GM18508 (cell line): ENCODE results near the gene BCAR1.
"Not testable (repeated sequence)": the region's sequence is repeated elsewhere in the genome, so short reads cannot be mapped to it uniquely, and the experiment has no call there.

Experiments used
- ATAC-seq: cut with Tn5 transposase; IDR thresholded peaks from one replicate; pipeline ENCODE4 v1.9.1; 2021; ENCODE audit warnings: moderate number of reproducible peaks; ENCODE audit not compliant: insufficient read depth, unreplicated experiment

Gene BCAR1, protein sequence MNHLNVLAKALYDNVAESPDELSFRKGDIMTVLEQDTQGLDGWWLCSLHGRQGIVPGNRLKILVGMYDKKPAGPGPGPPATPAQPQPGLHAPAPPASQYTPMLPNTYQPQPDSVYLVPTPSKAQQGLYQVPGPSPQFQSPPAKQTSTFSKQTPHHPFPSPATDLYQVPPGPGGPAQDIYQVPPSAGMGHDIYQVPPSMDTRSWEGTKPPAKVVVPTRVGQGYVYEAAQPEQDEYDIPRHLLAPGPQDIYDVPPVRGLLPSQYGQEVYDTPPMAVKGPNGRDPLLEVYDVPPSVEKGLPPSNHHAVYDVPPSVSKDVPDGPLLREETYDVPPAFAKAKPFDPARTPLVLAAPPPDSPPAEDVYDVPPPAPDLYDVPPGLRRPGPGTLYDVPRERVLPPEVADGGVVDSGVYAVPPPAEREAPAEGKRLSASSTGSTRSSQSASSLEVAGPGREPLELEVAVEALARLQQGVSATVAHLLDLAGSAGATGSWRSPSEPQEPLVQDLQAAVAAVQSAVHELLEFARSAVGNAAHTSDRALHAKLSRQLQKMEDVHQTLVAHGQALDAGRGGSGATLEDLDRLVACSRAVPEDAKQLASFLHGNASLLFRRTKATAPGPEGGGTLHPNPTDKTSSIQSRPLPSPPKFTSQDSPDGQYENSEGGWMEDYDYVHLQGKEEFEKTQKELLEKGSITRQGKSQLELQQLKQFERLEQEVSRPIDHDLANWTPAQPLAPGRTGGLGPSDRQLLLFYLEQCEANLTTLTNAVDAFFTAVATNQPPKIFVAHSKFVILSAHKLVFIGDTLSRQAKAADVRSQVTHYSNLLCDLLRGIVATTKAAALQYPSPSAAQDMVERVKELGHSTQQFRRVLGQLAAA

DNA sequence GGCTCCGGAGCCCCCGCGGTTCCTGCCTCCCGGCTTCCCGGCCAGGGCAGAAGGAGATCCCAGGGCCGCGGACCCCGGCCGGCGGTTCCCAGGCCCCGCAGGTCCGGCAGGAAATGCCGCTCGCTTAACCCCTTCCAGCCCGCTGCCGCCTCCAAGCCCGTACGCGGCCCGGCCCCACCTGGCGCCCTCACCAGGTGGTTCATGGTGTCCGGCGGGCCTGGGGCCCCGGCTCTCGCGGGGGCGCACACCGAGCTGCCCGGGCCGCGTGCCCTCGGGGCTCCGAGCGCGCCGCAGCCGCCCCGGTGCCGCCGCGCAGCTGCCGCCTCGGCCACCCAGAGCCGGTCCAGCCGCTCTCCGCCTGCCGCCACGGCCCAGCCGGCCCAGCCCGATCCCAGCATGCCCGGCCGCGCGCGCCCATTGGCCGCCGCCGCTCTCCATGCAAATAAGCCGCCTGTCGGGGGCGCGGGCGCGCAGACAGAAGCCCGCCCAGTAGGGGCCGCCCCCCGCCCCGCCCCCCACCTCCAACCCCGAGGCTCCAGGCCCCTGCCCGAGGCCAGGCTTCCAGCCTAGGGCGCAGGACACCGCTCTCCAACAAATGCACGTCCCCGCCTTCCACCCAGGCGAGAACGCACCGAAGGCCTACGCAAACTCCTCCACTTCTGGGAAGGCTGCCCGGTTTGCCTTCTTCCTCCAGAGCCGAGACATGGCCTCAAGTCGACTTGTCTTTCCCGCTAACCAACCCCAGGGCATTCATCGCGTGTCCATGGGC, at the start of gene BCAR1:
Gene BCAR1, minus strand, starts transcription at position 345 of the 769 bp plus-strand sequence. Its CDS starts 142 bp downstream, at position 203.
- no peak for ATAC-seq

DNA sequence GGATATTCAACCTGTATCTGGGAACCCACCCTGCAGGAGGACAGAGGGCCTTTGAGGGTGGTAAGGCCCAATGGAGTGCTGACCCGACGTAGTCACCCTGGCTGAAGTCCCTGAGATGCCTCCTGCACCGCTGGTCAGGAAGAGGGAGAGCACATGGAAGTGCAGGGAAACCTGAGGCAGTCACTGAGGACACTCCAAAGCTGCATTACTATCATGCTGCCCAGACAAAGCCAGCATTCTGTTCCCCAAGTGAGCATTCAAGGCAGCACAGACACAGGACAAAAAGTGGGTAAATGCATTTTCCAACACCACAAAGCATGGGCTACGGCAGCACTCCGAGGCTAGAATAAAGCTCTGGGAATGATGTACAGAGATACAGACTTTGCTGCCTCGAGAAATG, 46.8 kb upstream of the BCAR1 start:
- no peak for ATAC-seq

DNA sequence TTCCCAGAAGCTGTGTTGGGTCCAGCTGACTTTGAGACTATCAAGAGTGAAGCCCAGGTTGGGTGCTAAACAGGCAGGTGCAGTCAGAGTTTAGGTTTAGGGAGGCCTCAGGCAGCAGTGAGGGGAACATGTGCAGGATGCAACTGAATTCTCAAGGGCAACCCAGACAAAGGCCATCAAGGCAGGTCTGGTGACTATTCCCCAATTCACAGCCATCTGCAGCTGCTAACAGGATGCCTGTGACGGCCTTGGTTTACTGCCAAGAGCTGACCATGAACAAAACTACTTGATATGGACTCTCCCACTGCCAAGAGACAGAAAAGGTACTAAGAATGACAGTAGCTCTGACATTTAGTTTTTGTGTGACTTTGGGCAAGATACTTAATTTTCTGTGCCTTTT, 45.2 kb upstream of the BCAR1 start:
- no peak for ATAC-seq

DNA sequence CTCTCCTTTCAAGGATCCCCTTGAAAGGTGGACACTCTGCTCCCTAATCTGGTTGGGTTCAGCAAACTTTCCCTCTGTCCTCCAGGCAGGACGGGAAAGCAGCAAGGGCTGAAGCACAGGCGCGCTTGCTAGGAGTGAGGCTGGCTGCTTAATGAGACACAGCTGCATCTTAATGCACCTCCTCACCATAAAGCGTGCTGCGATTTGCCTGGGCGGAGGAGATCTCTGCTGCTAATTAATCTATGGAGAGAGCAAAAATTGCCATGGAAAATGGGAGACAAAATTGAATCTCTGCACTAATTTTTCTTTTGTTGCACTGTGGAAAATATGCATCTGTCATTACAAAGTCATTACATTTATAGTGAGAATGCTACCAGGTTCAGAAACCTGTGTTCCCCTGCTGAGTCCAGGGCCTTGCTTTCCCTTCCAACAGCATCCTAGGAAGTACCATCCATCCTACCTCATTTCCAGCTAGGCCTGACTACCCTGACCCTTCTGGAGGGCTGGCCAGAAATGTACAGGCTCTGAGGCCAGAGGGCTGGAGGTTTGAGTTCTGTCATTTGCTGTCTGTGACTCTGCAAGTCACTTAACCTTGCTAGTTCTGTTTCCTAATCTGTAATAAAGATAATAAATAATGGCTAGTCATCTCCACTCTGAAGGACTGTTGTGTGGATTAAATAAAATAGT, 43.5 kb upstream of the BCAR1 start:
- ATAC-seq = no peak

DNA sequence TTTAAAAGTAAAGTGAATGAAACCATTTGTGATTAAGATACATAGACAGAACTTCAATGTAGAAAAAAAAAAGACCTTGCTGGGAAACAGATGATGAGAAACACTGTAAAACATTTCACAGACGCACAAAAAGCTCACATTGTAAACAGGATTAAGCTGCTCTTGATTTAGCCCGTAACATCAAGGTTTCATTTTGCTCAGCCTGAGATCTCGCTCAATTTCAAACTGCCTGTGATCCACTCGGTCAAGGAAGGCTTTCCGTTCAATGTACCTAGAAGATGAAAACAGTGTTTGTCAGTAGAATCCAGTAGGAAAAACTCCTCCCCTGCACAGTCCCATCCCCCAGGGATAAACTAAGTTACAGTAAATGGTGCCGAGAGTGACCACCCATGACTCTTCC, 42.3 kb upstream of the BCAR1 start:
- no peak for ATAC-seq

DNA sequence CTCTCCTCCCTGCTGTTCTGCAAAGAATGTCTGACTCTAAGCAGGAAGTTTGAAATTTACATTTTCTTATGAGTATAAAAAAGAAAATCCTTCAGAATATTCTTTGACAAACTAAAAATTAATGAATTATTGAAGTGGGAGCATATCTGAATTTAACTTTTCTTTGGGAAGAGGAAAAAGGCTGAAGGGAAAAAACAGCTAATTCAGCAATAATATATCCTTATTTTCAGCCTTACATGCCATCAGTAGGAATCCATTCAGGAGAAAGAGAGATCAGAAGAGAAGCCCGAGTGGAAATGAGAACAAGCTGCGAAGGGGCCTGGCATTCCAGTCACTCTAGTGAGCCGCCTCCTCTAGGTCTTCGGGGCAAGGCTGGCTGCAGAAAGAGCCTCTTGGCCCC, 41.7 kb upstream of the BCAR1 start:
- no peak for ATAC-seq

DNA sequence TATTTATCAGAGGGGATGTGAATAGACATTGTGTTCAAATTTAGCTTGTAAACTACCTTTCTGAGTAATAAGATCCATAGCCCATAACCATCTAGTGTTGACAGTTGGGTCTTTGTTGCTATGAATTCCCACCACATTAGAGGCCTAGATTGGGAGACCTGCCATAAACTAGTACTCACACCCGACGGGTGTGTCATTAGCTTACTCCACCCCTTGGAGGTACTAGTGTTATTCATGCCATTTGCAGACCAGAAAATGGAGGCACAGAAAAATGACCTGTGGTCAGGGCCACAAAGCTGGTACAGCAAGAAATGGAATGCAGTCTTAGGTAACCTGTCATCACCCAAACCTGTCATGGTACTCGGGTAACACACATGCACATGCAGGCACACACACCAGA, 41.3 kb upstream of the BCAR1 start:
- ATAC-seq = no peak

DNA sequence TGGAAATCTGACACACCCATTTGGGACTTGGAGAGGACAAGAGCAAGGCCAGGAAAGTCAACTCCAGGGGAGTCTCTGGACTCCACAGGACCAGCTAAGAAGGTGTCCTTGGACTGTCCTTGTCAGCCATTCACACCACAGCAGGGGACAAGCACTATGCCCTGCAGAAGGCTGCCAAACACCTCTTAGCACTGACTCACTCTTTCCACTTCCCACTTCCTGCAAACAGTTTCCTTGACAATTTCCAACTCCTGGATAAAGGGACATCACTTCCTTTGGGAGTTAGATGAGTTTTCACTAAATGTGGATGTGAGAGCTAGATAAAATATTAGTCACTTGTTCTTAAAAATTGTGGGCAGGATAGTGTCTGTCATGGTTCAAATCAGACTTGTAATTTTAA, 37.8 kb upstream of the BCAR1 start:
- ATAC-seq = no peak

DNA sequence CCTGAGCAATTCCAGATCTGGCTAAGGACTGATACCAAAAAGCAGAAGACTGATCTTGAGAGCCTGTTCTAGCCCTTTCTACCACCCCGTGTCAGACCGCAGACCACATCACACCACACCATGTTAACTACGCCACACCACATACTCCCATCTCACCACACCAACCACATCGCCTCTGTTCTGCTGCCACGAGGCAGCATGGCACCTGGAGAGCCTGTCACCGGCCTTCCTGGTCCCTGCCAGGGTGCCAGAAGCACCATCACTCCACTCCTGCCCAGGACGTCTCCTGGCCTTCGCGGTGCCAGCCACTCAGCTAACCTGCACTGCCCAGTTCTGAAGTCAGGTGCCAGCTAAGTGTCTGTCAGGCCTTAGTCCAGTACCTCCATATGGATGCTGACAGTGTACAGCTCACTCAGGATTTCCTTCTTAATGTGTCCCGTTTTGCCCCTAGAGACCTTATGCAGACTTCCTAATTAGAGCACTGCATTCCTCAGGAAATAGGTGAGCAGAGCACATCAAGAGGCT, 37.2 kb upstream of the BCAR1 start:
- no peak for ATAC-seq

DNA sequence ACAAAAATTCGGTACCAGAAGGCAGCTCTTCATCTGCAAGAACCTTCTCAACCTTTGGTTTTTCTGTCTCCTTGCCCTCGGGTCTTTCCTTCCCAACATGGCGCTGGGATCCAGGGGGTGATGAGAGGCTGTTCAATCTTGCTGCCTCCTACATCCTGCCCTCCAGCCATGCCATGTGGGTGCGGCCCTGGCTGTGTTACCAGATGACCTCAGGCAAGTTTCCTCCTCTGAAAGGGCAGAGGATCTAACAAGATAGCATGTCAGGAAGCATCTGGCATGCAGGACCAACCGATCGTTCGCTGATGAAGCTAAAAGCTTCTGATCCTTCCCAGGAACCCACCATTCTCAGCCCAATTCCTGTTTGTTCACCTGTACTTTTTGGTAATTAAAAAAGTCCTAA, 36.8 kb upstream of the BCAR1 start:
- no peak for ATAC-seq

DNA sequence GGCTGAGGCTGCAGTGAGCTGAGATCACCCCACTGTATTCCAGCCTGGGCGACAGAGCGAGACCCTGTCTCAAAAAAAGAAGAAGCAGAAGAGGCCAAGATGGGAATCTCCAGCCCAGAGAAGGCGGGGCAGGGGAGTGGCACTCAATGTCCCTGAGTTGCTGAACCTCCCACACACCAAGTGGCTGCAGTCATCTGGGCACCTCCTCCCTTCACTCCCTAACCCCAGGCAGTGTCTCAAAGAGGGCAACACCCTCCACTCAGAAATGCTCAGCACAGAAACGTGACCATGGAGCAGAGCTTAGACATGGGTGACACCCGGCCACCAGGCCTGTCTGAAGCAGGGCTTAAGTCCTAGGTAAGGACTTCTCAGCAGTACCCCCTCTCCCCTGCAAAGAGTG, 36.3 kb upstream of the BCAR1 start:
- no peak for ATAC-seq

DNA sequence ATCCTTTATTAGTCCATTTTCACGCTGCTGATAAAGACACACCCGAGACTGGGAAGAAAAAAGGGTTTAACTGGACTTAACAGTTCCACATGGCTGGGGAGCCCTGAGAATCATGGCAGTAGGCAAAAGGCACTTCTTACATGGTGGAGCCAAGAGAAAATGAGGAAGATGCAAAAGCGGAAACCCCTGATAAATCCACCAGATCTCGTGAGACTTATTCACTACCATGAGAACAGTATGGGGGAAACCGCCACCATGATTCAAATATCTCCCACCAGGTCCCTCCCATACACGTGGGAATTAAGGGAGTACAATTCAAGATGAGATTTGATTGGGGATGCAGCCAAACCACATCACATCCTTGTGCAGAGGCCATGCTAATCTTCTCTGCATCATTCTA, 35.0 kb upstream of the BCAR1 start:
- no peak for ATAC-seq

DNA sequence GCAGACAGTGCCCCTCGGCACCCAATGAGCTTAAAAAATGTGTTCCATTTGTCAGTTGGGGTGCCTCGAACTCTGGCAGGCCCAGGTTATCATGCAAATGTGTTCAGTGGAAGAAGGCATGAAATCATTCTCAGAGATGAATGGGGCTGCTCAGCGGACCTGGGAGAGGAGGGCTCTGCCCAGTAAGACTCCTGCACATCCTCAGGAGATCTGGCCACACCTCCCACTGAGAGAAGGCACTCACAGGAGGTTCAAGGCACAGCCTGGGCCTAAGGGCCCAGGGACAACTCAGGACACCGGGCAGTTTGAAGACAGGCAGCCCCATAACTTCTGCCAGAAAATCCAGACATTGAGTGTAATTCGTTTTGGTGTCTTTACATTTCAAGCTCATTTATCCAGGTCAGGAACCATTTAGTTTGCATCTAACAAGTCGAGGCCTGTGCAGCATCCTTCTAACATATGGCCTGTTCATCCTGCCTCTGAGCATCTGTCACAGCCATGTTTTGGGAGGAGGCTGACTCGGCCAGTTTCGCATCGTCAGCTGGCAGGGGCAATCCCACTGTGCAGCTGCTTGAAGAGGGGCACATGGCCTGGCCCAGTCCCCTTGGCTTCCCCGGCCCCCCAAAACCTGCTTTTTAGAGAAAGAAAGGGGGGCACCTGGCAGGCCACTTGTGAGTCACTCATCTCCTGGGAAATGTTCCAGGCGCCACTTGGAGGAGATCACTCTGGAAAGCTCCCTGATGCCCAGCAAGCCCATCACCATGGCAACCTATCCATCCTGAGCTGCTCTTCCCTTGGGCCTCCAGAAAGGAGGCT, 31.2 kb upstream of the BCAR1 start:
- no peak for ATAC-seq

DNA sequence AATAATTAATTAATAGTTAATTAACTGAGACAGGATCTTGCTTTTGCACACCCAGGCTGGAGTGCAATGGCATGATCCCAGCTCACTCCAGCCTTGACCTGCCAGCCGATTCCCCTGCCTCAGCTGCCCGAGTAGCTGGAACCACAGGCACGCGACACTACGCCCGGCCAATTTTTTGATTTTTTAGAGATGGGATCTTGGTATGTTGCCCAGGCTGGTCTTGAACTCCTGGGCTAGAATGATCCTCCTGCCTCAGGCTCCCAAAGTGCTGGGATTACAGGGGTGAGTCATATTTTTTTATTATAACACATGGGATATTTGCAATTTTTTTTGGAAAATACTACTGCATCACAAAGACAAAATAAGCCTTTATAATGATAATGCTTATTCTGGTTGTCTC, 30.4 kb upstream of the BCAR1 start:
- no peak for ATAC-seq

DNA sequence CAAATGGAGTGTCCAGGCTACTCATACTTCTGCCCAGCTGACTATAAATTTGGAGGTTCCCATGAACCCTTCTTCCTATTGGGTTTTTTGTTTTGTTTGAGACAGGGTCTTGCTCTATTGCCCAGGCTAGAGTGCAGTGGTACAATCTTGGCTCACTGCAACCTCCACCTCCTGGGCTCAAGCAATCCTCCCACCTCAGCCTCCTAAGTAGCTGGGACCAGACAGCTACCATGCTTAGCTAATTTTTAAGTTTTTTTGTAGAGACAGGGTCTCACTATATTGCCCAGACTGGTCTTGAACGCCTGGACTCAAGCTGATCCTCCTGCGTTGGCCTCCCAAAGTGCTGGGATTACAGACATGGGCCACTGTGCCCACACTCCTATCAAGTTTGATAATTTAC, 29.6 kb upstream of the BCAR1 start:
- not testable (repeated sequence) for ATAC-seq

DNA sequence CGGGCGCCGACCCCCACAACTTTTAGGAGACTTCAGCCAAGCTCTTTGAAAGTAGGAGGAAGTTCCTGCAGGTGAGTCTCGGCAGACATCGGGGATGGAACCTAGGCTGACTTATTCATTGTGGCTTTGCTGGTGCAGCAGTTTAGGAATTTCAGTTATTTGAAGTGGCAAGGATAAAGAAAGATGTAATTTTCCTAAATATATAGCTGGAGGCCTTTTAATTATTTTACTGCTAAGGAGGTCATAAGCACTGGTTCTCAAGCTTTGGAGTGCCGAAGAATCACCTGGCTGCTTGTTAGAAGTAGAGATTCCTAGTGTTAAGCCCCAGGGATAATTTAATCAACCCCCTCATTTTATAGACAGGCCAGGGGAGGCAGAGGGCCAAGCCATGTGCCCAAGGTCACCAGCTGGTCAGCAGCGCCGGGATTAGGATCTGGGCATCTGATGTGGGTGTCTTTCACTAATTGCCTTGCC, 28.9 kb upstream of the BCAR1 start:
- ATAC-seq = no peak

DNA sequence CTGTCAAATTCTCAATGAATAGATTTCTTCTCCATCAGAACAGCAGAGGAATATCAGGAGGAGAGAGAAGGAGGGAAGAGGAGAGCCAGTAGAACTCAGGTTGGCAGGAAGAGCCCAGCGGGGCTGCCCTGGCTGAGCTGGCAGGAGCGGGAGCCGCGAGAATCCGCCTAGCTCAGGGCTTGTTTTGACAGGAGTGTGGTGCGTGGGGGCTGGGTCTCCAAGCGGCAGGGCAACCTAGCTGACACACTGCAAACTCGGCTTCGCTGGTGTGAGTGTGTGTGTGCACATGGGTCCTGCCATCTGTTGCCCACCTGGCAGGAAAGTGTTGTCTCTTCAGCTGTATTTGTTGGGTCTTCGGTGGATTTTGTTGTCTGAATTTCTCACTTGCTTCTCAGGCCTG, 27.9 kb upstream of the BCAR1 start:
- ATAC-seq = no peak

DNA sequence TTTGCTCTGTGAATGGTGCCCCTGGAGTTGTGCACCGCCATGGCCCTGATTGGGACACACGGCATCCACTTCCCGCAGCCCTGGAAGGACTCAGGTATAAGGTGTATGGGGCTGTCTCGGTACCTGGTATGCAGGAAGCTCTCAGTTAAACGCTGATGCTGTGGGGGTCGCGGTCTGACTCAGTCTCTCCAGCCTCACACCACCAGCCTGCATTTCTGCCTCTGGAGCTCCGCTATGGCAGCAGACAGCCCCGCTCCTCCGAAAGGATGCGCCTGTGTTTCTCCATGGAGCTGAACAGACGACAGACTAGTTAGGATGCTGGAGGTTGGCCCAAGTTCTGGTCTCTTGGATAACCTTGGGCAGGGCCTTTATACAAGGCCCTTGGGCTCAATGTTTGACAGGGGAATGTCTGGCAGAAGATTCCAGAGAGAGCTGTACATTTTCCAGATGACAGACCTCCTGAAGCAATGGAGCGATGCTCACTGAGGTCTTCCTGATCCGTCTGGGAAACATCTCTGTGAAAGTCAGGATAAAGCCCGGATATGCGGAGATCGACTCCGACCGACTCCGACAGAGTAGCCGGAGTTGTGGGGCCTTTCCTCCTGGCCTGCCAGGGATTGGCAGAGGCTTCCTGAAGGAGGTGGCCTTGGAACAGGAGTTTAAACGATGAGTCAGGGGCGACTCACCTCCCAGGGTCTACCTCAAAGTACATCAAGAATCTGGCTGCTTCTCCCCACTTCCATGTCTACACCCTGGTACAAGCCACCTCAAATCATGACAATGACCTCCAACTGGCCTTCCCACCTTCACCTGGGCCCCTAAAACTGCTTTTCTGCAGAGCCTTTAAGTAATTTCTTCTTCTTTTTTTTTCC, 21.9 kb upstream of the BCAR1 start:
- ATAC-seq = no peak
